ENCODE results near the gene ENPEP.

Gene ENPEP

DNA sequence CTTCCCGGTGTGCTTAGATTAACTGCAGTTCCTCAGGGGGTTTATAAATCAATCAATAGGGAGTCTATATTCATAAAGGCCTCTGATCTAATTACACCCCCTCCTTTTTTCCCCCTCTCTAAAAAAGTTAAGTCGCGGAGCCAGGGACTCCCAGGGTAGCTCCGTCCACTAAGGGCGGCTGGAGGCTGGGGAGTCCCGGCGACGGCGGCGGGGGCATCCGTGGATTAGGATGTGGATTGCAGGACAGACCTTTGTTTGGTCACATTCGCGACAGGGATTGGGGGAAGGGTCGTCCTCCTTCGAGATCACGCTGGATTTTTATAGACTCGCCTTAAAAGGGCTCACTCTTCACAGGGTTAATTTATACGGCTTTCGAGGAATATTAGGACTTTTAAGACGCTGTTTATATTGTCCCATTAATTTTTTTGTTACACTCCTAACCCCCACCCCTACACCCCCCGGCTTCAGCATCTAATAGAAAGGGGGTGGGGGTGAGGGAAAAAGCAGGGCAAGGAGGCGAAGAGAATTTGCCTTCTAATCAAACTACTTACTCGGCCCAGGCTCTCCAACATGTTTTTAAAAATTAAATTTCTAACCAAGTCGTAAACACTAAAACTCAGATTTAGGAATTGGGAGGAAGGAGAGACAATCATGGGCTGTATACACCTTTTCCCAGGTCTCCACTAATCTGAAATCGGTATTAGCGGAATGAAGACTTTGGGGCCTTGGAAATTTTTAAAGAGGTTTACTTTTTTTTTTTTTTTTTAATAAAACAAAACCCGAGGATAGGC is 138.4 kb downstream of the ENPEP start:
- no peaks in the 10 kb centered on the region for H3K36me3 Mint-ChIP-seq (ENCODE audit: low read depth)
- no peaks in the 10 kb centered on the region for H3K9me3 Mint-ChIP-seq
- no peak overlapping the region for H3K27ac Mint-ChIP-seq
- H3K4me3 Mint-ChIP-seq, result no peak overlapping the region
- peaks cover 96% of the 10 kb centered on the region for H3K27me3 Mint-ChIP-seq (ENCODE audit: low read depth)
- no peaks in the 10 kb centered on the region for H3K4me1 Mint-ChIP-seq (ENCODE audit: low read depth)

Data from T-helper 1 cell treated with Interleukin-12 subunit alpha and Interleukin-12 subunit beta and Interleukin-4 antibody, amounts not matched to agents 30 μg/mL and 1 μg/mL, for 36 hours (primary cell).